ENCODE measurements around the gene CCDC141.

DNA sequence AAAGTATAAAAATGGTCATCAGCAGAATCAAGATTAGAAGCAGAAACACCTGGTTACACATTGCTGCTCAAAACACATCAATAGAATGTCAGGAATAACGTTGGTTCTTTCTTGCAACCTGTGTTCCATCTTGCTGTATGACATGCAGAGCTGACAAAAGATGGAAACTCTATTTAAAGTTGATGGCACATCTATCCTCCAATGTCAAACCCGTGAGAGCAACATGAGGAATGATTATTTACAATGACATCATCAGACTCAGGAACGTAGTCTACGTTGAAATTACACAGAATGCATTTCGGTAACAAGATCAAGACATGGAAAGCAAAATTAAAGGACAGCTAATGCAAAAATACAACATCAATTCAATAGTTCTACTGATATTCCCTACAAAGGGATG is 216.6 kb downstream of the CCDC141 start:
- TF ChIP-seq, protein P1, sequence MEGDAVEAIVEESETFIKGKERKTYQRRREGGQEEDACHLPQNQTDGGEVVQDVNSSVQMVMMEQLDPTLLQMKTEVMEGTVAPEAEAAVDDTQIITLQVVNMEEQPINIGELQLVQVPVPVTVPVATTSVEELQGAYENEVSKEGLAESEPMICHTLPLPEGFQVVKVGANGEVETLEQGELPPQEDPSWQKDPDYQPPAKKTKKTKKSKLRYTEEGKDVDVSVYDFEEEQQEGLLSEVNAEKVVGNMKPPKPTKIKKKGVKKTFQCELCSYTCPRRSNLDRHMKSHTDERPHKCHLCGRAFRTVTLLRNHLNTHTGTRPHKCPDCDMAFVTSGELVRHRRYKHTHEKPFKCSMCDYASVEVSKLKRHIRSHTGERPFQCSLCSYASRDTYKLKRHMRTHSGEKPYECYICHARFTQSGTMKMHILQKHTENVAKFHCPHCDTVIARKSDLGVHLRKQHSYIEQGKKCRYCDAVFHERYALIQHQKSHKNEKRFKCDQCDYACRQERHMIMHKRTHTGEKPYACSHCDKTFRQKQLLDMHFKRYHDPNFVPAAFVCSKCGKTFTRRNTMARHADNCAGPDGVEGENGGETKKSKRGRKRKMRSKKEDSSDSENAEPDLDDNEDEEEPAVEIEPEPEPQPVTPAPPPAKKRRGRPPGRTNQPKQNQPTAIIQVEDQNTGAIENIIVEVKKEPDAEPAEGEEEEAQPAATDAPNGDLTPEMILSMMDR (IDR thresholded peaks at IDR 0.05): no peak
- TF ChIP-seq POLR2A (IDR thresholded peaks at IDR 0.05): no peak

All from Peyer's patch (tissue), 4 donors.